ENCODE results near the gene LHB.
"Not testable (repeated sequence)": the region's sequence is repeated elsewhere in the genome, so short reads cannot be mapped to it uniquely, and the experiment has no call there.

GRCh38 chr19:49049011-49049410 is 32.1 kb upstream of the LHB start, which contains the start of gene CGB8:
- TF ChIP-seq GATA2, GATA3 (IDR thresholded peaks at IDR 0.05; ENCODE audit: low read depth, low read length): not testable (repeated sequence)
